GM18505 (cell line): Measurements from ENCODE around the gene TMEM168.

Experiments used
- ATAC-seq: cut with Tn5 transposase; IDR thresholded peaks from one replicate; pipeline ENCODE4 v1.9.1; 2021; ENCODE audit not compliant: unreplicated experiment
- POLR2A ChIP-seq: IDR thresholded peaks from 4 replicates; pipeline ENCODE4 v1.6.1; 2011; ENCODE audit warnings: borderline replicate concordance; ENCODE audit not compliant: insufficient read depth, insufficient read length; ENCODE audit errors: extremely low read depth

The TMEM168 gene

GRCh38 chr7:112792441-112792840, 2.2 kb upstream of the TMEM168 start:
- ATAC-seq = no peak
- TF ChIP-seq POLR2A = no peak

DNA sequence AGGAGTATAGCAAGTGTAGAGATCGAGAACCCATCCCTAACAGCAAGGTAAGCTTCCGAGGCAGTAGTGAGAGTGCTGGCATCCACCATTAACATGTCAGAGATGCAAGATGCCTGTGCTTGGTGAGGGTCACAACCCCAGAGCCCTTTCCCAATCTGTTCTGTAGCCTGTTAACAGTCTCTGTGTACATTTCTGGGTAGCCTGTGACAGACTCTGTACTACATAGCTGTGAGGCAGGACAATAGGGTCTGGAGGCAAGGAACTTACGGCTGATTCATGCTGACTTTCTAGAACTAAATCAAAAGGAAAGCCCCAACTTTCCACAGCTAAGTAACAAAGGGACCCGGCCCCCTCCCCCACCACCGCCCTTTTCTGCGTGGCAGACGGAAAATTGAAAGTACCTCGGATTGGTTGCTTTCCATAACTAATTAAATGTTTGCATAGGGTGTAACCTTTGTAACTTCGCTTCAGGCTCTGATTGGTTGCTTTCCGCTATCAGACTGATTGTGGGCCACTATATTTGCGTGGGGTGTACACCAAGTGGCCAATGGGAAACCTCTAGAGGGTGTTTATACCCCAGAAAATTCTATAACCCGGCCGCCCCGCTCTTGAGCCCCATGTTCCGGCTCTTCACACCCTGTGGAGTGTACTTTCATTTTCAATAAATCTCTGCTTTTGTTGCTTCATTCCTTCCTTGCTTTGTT, 1.4 kb upstream of the TMEM168 start:
- TF ChIP-seq POLR2A = no peak

GRCh38 chr7:112790586-112791003, 402 bp upstream of the TMEM168 start:
- TF ChIP-seq POLR2A = no peak
- peak; percentile 60 for ATAC-seq

More for the DNA sequence above, 1.4 kb upstream of the TMEM168 start:
- ATAC-seq = no peak

GRCh38 chr7:112789453-112789816, 758 bp downstream of the TMEM168 start:
- no peak for ATAC-seq
- no peak for TF ChIP-seq POLR2A

DNA sequence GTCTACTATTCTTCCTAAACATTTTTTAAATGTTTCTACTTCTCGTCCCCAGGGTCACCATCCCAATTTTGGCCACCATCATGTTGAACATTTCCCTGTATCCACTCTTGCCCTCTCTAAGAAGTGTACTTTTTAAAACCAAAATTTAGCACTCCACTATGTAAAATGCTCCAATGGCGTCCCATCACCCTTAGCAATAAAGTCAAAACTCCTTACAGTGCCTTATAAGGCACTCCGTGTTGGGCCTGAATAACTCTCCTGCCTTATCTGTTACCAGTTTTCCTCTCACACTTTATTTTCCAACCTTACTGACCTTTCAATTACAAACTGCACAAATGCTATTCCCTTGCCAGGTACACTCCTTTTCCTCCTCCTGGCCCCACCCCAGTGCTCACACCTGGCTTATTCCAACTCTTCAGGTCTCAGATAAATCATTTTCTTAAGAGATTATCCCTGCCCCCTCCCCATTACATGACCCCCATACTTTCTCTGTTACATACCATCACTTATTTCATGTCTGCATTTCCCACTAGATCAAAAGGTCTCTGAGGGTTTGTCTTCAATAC, 1.3 kb downstream of the TMEM168 start:
- no peak for TF ChIP-seq POLR2A
- no peak for ATAC-seq

DNA sequence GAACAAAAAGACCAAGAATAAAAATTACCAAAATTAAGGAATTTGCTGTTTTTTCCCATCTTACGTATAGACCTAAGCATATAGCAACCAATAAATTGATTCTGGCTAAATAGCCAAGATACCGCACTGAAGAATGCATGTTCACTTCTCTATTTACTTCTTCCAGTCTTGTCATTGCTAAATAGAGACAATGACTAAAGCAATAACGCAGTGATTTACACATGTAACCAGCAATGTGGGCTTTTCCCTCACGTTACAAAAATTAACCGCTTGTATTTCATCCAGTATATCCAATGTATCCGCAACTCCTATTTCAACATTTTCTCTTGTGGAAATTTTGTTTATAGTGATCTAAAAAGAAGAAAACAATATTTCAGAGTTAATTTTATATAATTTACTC, 5.6 kb downstream of the TMEM168 start:
- ATAC-seq = no peak
- TF ChIP-seq POLR2A = no peak

DNA sequence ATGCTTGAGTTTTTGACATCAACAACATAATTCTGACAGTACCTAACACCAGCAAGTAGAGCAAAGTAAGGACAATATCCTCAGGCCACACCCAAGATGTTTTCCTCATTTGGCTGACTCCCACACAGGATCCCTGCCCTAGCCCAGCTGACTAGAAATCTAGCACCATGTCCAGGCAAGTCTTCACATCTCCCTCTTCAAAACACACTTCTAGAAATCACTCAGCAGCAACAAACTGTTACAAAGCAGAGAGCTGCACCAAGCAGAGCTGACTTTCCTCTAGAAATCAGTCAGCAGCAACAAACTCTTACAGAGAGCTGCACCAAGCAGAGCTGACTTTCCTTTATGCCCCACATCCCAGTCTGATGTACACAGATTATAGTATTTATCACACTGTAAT, 7.7 kb downstream of the TMEM168 start:
- TF ChIP-seq POLR2A = no peak
- peak; percentile 96 for ATAC-seq

DNA sequence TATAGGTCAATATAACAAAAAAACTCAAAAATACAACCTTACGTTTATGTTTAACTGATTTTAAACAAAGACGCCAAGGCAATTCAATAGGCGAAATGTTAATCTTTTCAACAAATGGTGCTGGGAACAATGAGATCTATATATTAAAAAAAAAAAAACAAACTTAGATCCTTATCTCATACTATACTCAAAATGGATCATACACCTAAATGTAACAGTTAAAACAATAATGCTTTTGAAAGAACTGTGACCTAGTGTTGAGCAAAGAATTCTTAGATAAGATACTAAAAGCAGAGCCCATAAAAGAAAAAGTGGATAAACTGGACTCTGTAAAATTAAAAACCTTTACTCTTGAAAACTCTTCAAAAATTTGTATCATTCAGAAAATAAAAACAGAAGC, 8.6 kb downstream of the TMEM168 start:
- TF ChIP-seq POLR2A = no peak
- ATAC-seq = no peak

DNA sequence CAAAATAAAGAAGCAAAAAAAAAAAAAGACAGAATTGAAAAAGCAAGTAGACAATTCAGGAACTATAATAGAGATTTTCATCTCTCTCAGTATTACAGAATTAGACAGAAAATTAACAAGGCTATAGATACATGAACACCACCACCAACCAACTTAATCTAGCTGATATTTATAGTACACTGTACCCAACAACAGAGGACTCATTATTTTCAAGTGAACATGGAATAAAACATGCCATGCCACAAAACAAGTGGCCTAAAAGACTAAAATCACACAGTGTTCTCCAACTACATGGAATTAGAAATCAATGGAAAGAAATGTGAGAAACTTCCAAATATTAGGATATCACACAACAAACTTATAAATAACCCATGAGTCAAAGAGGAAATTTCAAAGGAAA, 9.1 kb downstream of the TMEM168 start:
- no peak for TF ChIP-seq POLR2A
- ATAC-seq = no peak

- no peak for TF ChIP-seq POLR2A
- ATAC-seq = no peak
These were observed 10.5 kb downstream of the TMEM168 start for GRCh38 chr7:112779667-112780066.

DNA sequence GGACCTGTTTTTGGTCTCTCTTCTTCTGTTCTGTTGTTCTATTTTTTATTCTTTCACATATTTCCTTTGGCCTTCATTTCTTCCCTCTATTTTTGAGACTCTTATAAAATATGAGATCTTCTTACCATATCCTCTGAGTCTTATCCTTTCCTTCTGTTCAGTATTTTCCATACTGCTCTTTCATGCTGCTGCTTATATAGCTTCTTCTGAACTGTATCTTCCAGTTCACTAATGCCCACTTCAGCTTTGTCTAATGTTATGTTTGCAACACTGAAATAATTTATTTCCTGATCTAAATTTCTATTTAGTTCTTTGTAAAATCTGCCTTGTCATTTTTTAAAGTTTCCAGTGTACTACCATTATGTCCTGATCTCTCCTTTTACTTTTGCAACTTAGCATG, 12.8 kb downstream of the TMEM168 start:
- ATAC-seq = no peak
- TF ChIP-seq POLR2A = no peak

GRCh38 chr7:112771166-112771565, 19.0 kb downstream of the TMEM168 start:
- no peak for TF ChIP-seq POLR2A
- no peak for ATAC-seq

DNA sequence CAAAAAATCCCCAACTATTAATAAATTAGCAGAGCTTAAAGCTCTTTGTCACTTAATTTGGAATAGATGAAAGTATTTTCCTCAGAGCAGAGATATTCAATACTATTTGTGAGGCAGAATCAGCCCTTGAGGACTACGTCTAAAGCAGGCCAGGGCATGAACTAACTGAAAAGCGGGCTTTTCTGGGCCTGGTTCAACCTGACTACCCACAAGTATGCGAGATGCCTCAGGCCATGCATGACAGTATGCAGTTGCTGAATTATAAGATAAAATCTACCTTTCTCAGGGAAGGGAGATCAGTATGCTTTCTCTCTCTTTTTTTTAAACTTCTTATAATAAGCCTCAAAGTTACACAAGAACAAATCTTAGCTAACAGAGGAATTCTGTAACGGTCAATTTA, 20.1 kb downstream of the TMEM168 start:
- no peak for ATAC-seq
- no peak for TF ChIP-seq POLR2A

GRCh38 chr7:112765105-112765504, 25.1 kb downstream of the TMEM168 start:
- no peak for ATAC-seq
- no peak for TF ChIP-seq POLR2A

GRCh38 chr7:112763996-112764395, 26.2 kb downstream of the TMEM168 start:
- no peak for TF ChIP-seq POLR2A
- no peak for ATAC-seq

DNA sequence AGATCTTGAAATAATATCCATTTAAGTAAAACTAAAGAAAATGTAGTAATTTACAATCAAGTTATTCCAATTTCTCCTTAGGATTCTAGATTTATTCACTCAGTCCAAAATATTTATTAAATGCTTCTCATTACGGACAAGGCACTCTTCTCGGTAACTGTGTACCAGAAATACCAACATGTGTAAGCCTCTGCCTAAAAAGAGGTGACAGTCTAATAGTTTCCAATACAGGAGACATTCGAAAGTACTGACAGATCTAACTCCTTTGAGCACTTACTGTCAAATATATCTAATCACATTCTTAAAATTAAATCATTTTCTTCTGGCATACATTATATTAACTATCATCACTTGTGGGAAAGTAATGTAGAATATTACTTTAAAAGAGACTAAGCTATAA, 26.9 kb downstream of the TMEM168 start:
- no peak for TF ChIP-seq POLR2A
- ATAC-seq = no peak

GRCh38 chr7:112759905-112760304, 30.3 kb downstream of the TMEM168 start:
- TF ChIP-seq POLR2A = no peak
- ATAC-seq = no peak
